B cell (primary cell): ENCODE measurements around the gene CDH13. TPM values are rescaled to one million over a fixed set of nuclear protein-coding genes. Genes with fewer than 3 reads are reported as not detected.

Experiments
- ATAC-seq: fragments of 200-7000 bp; cut with Tn5 transposase; one replicate; pipeline ENCODE4 v1.10.0; 2021; ENCODE audit warnings: low read depth, mild to moderate bottlenecking, moderate number of reproducible peaks, moderate library complexity
- CTCF ChIA-PET: fragments of 350-600 bp; sonication (Branson Sonifier 250); formaldehyde crosslinking; loops from one replicate; lab custom pipeline; 2021; ENCODE audit warnings: antibody characterized with exemption, inconsistent platforms; lab: Charles Lee
- POLR2A ChIA-PET: fragments of 350-600 bp; sonication (Branson Sonifier 250); formaldehyde crosslinking; loops from one replicate; lab custom pipeline; 2021; ENCODE audit warnings: antibody characterized with exemption; lab: Charles Lee
- DNase-seq: peaks from one replicate; pipeline ENCODE4 v3.0.0; 2013
- H2AFZ ChIP-seq: 2 replicates; pipeline ENCODE4 v1.6.1; 2012; ENCODE audit warnings: mild to moderate bottlenecking, low read depth, low read length; ENCODE audit not compliant: insufficient read depth, poor library complexity, severe bottlenecking
- H3K27ac ChIP-seq, 2 donors: 1 replicate in 1 of 2; 2 replicates in 1 of 2; pipeline ENCODE4 v1.5.1; 2012 to 2013; ENCODE audit warnings: low read length in 2 of 2, mild to moderate bottlenecking in 2 of 2, moderate library complexity in 1 of 2
- H3K27me3 ChIP-seq, 4 experiments: fragments of 200-600 bp in 1 of 4; sonication (generic) in 1 of 4; replicated peaks in 1 of 4; 1 replicate in 2 of 4; 2 replicates in 2 of 4; pipeline versions ENCODE4 v1.6.1 to v1.7.0; 2013 to 2016; ENCODE audit warnings: low read length in 3 of 4, mild to moderate bottlenecking in 2 of 4, mixed read lengths in 1 of 4, moderate library complexity in 1 of 4; ENCODE audit not compliant: insufficient read depth in 4 of 4, control insufficient read depth in 3 of 4; ENCODE audit errors: control extremely low read depth in 1 of 4
- H3K36me3 ChIP-seq, 2 experiments: replicated peaks in 1 of 2; 1 replicate in 1 of 2; 2 replicates in 1 of 2; pipeline versions ENCODE4 v1.6.1 to v1.7.1; 2013; ENCODE audit warnings: low read length in 1 of 2; ENCODE audit not compliant: insufficient read depth in 2 of 2, control insufficient read depth in 1 of 2; ENCODE audit errors: control extremely low read depth in 1 of 2, extremely low read depth in 1 of 2
- H3K4me1 ChIP-seq, 2 donors: fragments of 200-600 bp in 1 of 2; sonication (generic) in 1 of 2; 1 replicate in 1 of 2; 2 replicates in 1 of 2; pipeline versions ENCODE4 v1.5.1 to v1.6.1; 2013 to 2017; ENCODE audit warnings: low read length in 2 of 2; ENCODE audit not compliant: control insufficient read depth in 2 of 2, insufficient read depth in 2 of 2
- H3K4me2 ChIP-seq: replicated peaks from 2 replicates; pipeline ENCODE3; 2012; ENCODE audit warnings: mild to moderate bottlenecking, low read depth, low read length; ENCODE audit not compliant: poor library complexity, severe bottlenecking
- H3K4me3 ChIP-seq, 5 experiments: fragments of 200-600 bp in 1 of 5; sonication (generic) in 1 of 5; 1 replicate in 3 of 5; 2 replicates in 2 of 5; pipeline versions ENCODE4 v1.5.1 to v1.7.0; 2011 to 2016; ENCODE audit warnings: low read length in 4 of 5, mild to moderate bottlenecking in 4 of 5, low read depth in 2 of 5, control low read depth in 1 of 5, moderate library complexity in 1 of 5; ENCODE audit not compliant: insufficient read depth in 1 of 5; ENCODE audit errors: control extremely low read depth in 1 of 5, extremely low read depth in 1 of 5
- H3K79me2 ChIP-seq: fragments of 200-600 bp; sonication (generic); one replicate; pipeline ENCODE4 v1.6.0; 2016; ENCODE audit warnings: low read length; ENCODE audit not compliant: control insufficient read depth, insufficient read depth
- H3K9ac ChIP-seq: fragments of 200-600 bp; sonication (generic); 2 replicates; pipeline ENCODE4 v1.6.1; 2017; ENCODE audit warnings: mild to moderate bottlenecking, low read length, moderate library complexity
- H3K9me3 ChIP-seq, 3 donors: one replicate each; pipeline versions ENCODE4 v1.6.1 to v1.7.1; 2013; ENCODE audit warnings: low read length in 2 of 3; ENCODE audit not compliant: control insufficient read depth in 2 of 3, insufficient read depth in 1 of 3; ENCODE audit errors: control extremely low read depth in 1 of 3
- H4K20me1 ChIP-seq: 2 replicates; pipeline ENCODE4 v1.6.0; 2012; ENCODE audit warnings: mild to moderate bottlenecking, low read length; ENCODE audit not compliant: insufficient read depth, control insufficient read depth, poor library complexity, severe bottlenecking
- H3K27ac Mint-ChIP-seq: one replicate; pipeline ENCODE4 v1.8.0; 2021; ENCODE audit warnings: mixed read lengths
- H3K27me3 Mint-ChIP-seq: one replicate; pipeline ENCODE4 v1.8.0; 2021; ENCODE audit warnings: mixed read lengths
- H3K4me1 Mint-ChIP-seq: one replicate; pipeline ENCODE4 v1.8.0; 2021; ENCODE audit warnings: mixed read lengths
- H3K4me3 Mint-ChIP-seq: one replicate; pipeline ENCODE4 v1.8.0; 2021; ENCODE audit warnings: mixed read lengths
- H3K9me3 Mint-ChIP-seq: one replicate; pipeline ENCODE4 v1.8.0; 2022; ENCODE audit warnings: mixed read lengths; ENCODE audit not compliant: insufficient read depth
- EZH2 ChIP-seq: IDR thresholded peaks from 2 replicates; pipeline ENCODE4 v1.6.1; 2012; ENCODE audit warnings: borderline replicate concordance, low read depth, mild to moderate bottlenecking, moderate library complexity, low read length; ENCODE audit not compliant: insufficient read depth, poor library complexity, severe bottlenecking
- WGBS: methylation state at CpG from one replicate; pipeline ENCODE4 v1.1.5; 2013; ENCODE audit warnings: missing lambda C conversion rate; ENCODE audit not compliant: insufficient coverage; 5-methylcytosine and 5-hydroxymethylcytosine counted together
- intact Hi-C: fragments of 100-400 bp; cut with micrococcal nuclease; formaldehyde crosslinking; loops from one replicate; pipeline ENCODE4 v1.10.0; 2022
- polyA plus RNA-seq: library from polyadenylated mRNA; depleted of rRNA; stranded (reverse); fragments of >200 nt; gene quantifications from 2 replicates; pipeline ENCODE4 v1.2.3, GENCODE V29; 2012
- total RNA-seq, 2 donors: library from RNA; stranded (reverse); fragments of 120-200 nt in 1 of 2; gene quantifications; 1 replicate in 1 of 2; 2 replicates in 1 of 2; pipeline versions ENCODE4 v1.2.3 to v1.2.4, GENCODE V29; 2013 to 2022
- TF ChIP-seq, protein P1 (sequence below): fragments of 200-600 bp; IDR thresholded peaks from one replicate; pipeline ENCODE4 v1.8.0; 2022; ENCODE audit warnings: antibody characterized with exemption, mild to moderate bottlenecking

The CDH13 gene
- total and polyA plus RNA-seq, 2 donors (not counting 1 experiment from before 2014, with no cell fraction given) = not detected

DNA sequence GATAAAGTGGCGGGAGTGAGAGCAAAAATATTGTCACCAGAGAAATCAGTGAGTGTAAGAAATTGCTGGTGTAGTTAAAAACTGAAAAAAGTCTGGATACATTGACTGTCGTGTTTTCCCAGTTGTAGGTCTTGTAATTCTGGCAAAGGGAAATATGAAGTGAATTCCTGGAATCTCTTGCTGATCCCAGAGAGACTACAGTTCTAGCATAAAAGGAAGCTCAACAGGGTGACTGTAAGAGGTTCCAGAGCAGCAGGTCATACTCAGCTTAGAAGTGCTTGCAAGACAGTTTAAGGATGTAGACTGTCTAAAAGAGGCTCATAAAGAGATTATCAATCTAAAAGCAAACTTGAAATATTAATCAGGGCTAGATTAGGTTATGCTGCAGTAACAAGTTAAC, 890.2 kb downstream of the CDH13 start:
- H3K79me2 ChIP-seq = no peaks in the 10 kb centered on the region
- ChIA-PET CTCF (no interaction called here), POLR2A (no interaction called here)
- H3K4me2 ChIP-seq = no peak overlapping the region
- H2AFZ ChIP-seq = no peak overlapping the region
- H3K9ac ChIP-seq = no peak overlapping the region
- H3K27ac ChIP-seq = no peak overlapping the region
- DNase-seq = no peak
- no peak for ATAC-seq
- H3K4me1 ChIP-seq = no peaks in the 10 kb centered on the region
- TF ChIP-seq EZH2 = no peak
- TF ChIP-seq, protein P1, sequence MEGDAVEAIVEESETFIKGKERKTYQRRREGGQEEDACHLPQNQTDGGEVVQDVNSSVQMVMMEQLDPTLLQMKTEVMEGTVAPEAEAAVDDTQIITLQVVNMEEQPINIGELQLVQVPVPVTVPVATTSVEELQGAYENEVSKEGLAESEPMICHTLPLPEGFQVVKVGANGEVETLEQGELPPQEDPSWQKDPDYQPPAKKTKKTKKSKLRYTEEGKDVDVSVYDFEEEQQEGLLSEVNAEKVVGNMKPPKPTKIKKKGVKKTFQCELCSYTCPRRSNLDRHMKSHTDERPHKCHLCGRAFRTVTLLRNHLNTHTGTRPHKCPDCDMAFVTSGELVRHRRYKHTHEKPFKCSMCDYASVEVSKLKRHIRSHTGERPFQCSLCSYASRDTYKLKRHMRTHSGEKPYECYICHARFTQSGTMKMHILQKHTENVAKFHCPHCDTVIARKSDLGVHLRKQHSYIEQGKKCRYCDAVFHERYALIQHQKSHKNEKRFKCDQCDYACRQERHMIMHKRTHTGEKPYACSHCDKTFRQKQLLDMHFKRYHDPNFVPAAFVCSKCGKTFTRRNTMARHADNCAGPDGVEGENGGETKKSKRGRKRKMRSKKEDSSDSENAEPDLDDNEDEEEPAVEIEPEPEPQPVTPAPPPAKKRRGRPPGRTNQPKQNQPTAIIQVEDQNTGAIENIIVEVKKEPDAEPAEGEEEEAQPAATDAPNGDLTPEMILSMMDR = no peak
- peaks cover 0 to 7% (median 3%) of the 10 kb centered on the region in 3 donors for H3K9me3 ChIP-seq
- peaks cover 8% of the 10 kb centered on the region for H3K9me3 Mint-ChIP-seq
- no peaks in the 10 kb centered on the region for H3K4me1 Mint-ChIP-seq
- no peaks in the 10 kb centered on the region for H3K27me3 Mint-ChIP-seq
- H3K4me3 ChIP-seq = no peak overlapping the region
- H3K27me3 ChIP-seq = no peaks in the 10 kb centered on the region
- WGBS = 72% methylated on average over 2 of the region's 2 CpGs
- no peaks in the 10 kb centered on the region for H4K20me1 ChIP-seq
- H3K36me3 ChIP-seq = no peaks in the 10 kb centered on the region
- intact Hi-C loops = no loop called here
- H3K27ac Mint-ChIP-seq = no peak overlapping the region
- H3K4me3 Mint-ChIP-seq = no peak overlapping the region

DNA sequence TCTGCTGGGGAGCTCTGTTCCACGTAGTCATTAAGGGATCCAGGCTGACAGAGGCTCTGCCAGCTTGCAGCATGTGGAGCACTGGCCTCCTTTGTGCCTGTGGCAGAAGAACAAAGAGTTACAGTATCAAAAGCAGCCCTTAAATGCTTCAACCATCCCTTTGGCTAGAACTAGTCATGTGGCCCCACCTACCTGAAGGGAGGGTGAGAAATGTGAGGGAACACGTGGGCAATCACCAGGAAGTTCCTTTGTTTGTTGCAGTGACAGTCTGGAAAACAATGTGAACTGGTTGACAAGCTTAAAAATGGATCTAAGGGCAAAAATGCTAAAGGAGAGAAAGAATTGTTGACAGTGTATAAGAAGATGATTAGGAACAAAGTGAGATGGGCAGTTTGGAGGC, 890.6 kb downstream of the CDH13 start:
- Mint-ChIP-seq H3K4me3 (no peak overlapping the region), H3K9me3 (peaks cover 8% of the 10 kb centered on the region), H3K27ac (no peak overlapping the region), H3K4me1 (no peaks in the 10 kb centered on the region), H3K27me3 (no peaks in the 10 kb centered on the region)
- H3K9me3 ChIP-seq = peaks cover 0 to 7% (median 3%) of the 10 kb centered on the region in 3 donors
- ChIA-PET CTCF (no interaction called here), POLR2A (no interaction called here)
- 47% methylated on average over 2 of the region's 2 CpGs for WGBS
- ATAC-seq = no peak
- H3K27me3 ChIP-seq = no peaks in the 10 kb centered on the region
- no peaks in the 10 kb centered on the region for H3K36me3 ChIP-seq
- no peak overlapping the region for H2AFZ ChIP-seq
- H3K9ac ChIP-seq = no peak overlapping the region
- no peaks in the 10 kb centered on the region for H3K4me1 ChIP-seq
- H3K79me2 ChIP-seq = no peaks in the 10 kb centered on the region
- intact Hi-C loops = no loop called here
- H3K4me3 ChIP-seq = no peak overlapping the region
- H4K20me1 ChIP-seq = no peaks in the 10 kb centered on the region
- no peak overlapping the region for H3K4me2 ChIP-seq
- TF ChIP-seq, protein P1 = no peak
- no peak for TF ChIP-seq EZH2
- no peak for DNase-seq
- H3K27ac ChIP-seq = no peak overlapping the region
